ENCODE results near the gene CLPX.
"Not testable (repeated sequence)": the region's sequence is repeated elsewhere in the genome, so short reads cannot be mapped to it uniquely, and the experiment has no call there.

The CLPX gene

GRCh38 chr15:65206750-65207149 lies 21.6 kb upstream of the CLPX start:
- no peak for DNase-seq (ENCODE audit: low spot score)

- no peak for DNase-seq (ENCODE audit: low spot score)
These were observed 20.0 kb upstream of the CLPX start for GRCh38 chr15:65204931-65205660.

GRCh38 chr15:65204236-65204930 lies 19.2 kb upstream of the CLPX start:
- no peak for DNase-seq (ENCODE audit: low spot score)

- DNase-seq (ENCODE audit: low spot score), result no peak
These were observed 16.8 kb upstream of the CLPX start for GRCh38 chr15:65201918-65202317.

GRCh38 chr15:65198571-65198970 lies 13.4 kb upstream of the CLPX start:
- DNase-seq (ENCODE audit: low spot score), result no peak

GRCh38 chr15:65197337-65197645 lies 12.1 kb upstream of the CLPX start:
- DNase-seq (ENCODE audit: low spot score), result no peak

GRCh38 chr15:65196637-65197336 lies 11.6 kb upstream of the CLPX start:
- no peak for DNase-seq (ENCODE audit: low spot score)

- DNase-seq (ENCODE audit: low spot score), result no peak
These were observed 10.4 kb upstream of the CLPX start for GRCh38 chr15:65195548-65195923.

GRCh38 chr15:65194826-65195547 lies 9.8 kb upstream of the CLPX start:
- no peak for DNase-seq (ENCODE audit: low spot score)

- DNase-seq (ENCODE audit: low spot score), result no peak
These were observed 6.9 kb upstream of the CLPX start for GRCh38 chr15:65192016-65192415.

- no peak for DNase-seq (ENCODE audit: low spot score)
These were observed 4.1 kb upstream of the CLPX start for GRCh38 chr15:65189102-65189740.

- not testable (repeated sequence) for DNase-seq (ENCODE audit: low spot score)
These were observed 3.3 kb upstream of the CLPX start for GRCh38 chr15:65188472-65188871.

- DNase-seq (ENCODE audit: low spot score), result peak; percentile 73
These were observed 756 bp downstream of the CLPX start for GRCh38 chr15:65184305-65184867.

- no peak for DNase-seq (ENCODE audit: low spot score)
These were observed 1.3 kb downstream of the CLPX start for GRCh38 chr15:65183865-65184159.

GRCh38 chr15:65182538-65182937 lies 2.6 kb downstream of the CLPX start:
- no peak for DNase-seq (ENCODE audit: low spot score)

GRCh38 chr15:65181582-65182353 lies 3.4 kb downstream of the CLPX start:
- DNase-seq (ENCODE audit: low spot score), result not testable (repeated sequence)

- DNase-seq (ENCODE audit: low spot score), result no peak
These were observed 5.0 kb downstream of the CLPX start for GRCh38 chr15:65180167-65180566.

- DNase-seq (ENCODE audit: low spot score), result no peak
These were observed 7.2 kb downstream of the CLPX start for GRCh38 chr15:65177901-65178300.

GRCh38 chr15:65176056-65176455 lies 9.1 kb downstream of the CLPX start:
- DNase-seq (ENCODE audit: low spot score), result no peak

- no peak for DNase-seq (ENCODE audit: low spot score)
These were observed 9.6 kb downstream of the CLPX start for GRCh38 chr15:65175511-65175910.

- DNase-seq (ENCODE audit: low spot score), result no peak
These were observed 10.6 kb downstream of the CLPX start for GRCh38 chr15:65174509-65174908.
